Measurements from ENCODE around the gene MTSS2.
"Not testable (repeated sequence)": the region's sequence is repeated elsewhere in the genome, so short reads cannot be mapped to it uniquely, and the experiment has no call there.

MTSS2 gene

GRCh38 chr16:70679671-70680494, 6.0 kb downstream of the MTSS2 start:
- Mint-ChIP-seq H3K27me3 (ENCODE audit: low read depth) (peaks cover 8% of the 10 kb centered on the region), H3K4me1 (ENCODE audit: low read depth) (peaks cover 2% of the 10 kb centered on the region), H3K36me3 (ENCODE audit: low read depth) (no peaks in the 10 kb centered on the region), H3K27ac (no peak overlapping the region), H3K9me3 (no peaks in the 10 kb centered on the region), H3K4me3 (no peak overlapping the region)

DNA sequence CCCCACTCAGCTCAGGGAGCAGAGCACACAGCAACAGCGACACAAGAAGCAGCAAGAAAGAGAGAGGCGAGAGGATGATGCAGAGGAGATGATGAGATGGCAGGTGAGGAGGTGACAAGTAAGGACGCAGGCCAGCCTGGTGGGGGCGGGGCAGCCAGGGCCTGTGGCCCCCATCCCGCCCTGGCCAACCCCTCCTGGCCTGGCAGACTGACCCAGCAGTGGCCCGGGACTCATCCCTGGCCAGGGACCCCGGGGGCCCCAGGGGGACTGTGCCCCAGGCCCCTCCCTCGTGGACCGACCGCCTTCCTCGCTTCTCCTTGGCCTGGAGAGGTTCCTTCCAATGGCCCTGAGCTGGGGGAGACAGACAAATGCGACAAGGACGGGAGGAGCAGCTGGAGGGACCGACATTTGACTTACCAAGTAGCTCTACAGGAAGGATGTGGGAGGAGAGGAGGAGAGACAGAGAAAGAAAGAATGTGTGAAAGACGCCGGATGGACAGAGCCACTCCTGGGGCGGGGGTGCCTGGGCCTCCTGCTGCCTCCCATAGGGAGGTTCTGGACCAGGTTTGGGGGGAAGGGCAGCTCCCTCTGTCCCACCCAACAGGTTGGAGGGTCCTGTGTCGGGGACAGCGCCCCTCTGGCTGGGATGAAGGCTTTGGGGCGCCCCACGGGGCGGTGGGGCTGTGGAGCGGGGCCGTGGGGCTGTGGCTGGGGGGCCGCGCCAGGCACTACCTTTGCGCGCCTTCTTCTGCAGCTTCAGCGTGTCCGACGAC, 6.8 kb downstream of the MTSS2 start:
- Mint-ChIP-seq H3K27me3 (ENCODE audit: low read depth) (peaks cover 5% of the 10 kb centered on the region), H3K4me3 (peak overlapping the region; percentile 21), H3K9me3 (no peaks in the 10 kb centered on the region), H3K36me3 (ENCODE audit: low read depth) (no peaks in the 10 kb centered on the region), H3K27ac (peak overlapping the region; percentile 36), H3K4me1 (ENCODE audit: low read depth) (peaks cover 2% of the 10 kb centered on the region)

- no peaks in the 10 kb centered on the region for H3K9me3 Mint-ChIP-seq
- no peaks in the 10 kb centered on the region for H3K36me3 Mint-ChIP-seq (ENCODE audit: low read depth)
- peaks cover 2% of the 10 kb centered on the region for H3K4me1 Mint-ChIP-seq (ENCODE audit: low read depth)
- peak overlapping the region; percentile 36 for H3K27ac Mint-ChIP-seq
- H3K4me3 Mint-ChIP-seq = peak overlapping the region; percentile 21
- H3K27me3 Mint-ChIP-seq (ENCODE audit: low read depth) = no peaks in the 10 kb centered on the region
Measured at GRCh38 chr16:70678121-70678897, 7.5 kb downstream of the MTSS2 start.

DNA sequence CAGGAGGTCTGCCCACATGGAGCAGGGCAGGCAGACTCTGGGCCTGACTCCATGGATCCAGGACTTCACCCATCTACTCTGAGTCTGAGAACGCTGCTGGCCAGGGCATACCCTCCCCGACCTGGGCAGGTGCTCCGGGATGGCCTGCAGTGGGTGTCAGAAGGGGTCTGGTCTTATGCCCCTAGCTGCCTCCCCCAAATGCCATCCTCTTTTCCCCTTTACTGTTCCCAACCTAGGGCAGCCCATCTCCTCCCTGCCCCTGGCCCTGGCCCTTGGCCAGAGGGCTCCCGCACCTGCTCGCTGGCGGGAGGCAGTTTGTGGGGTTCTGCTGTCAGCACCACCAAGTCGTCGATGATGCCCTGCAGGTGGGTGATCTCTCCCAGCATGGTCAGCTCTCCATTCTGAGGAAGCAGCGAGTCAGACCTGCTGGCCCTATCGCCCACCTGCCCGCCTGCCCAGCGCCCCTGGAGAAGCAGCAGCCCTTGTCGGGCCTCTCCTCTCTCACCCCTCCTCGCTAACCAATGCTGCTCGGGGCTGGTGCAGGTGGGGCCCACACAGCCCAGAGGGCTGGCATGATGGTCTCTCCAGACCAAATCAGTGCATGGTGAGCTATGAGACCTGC, 8.2 kb downstream of the MTSS2 start:
- no peak overlapping the region for H3K4me3 Mint-ChIP-seq
- H3K27me3 Mint-ChIP-seq (ENCODE audit: low read depth) = peaks cover 5% of the 10 kb centered on the region
- H3K9me3 Mint-ChIP-seq = no peaks in the 10 kb centered on the region
- no peak overlapping the region for H3K27ac Mint-ChIP-seq
- peaks cover 2% of the 10 kb centered on the region for H3K4me1 Mint-ChIP-seq (ENCODE audit: low read depth)
- no peaks in the 10 kb centered on the region for H3K36me3 Mint-ChIP-seq (ENCODE audit: low read depth)

GRCh38 chr16:70676675-70677498, 9.0 kb downstream of the MTSS2 start:
- no peaks in the 10 kb centered on the region for H3K36me3 Mint-ChIP-seq (ENCODE audit: low read depth)
- H3K27ac Mint-ChIP-seq = no peak overlapping the region
- H3K4me3 Mint-ChIP-seq = no peak overlapping the region
- H3K27me3 Mint-ChIP-seq (ENCODE audit: low read depth) = peaks cover 6% of the 10 kb centered on the region
- peaks cover 2% of the 10 kb centered on the region for H3K4me1 Mint-ChIP-seq (ENCODE audit: low read depth)
- no peaks in the 10 kb centered on the region for H3K9me3 Mint-ChIP-seq

- H3K36me3 Mint-ChIP-seq (ENCODE audit: low read depth) = no peaks in the 10 kb centered on the region
- H3K9me3 Mint-ChIP-seq = no peaks in the 10 kb centered on the region
- peaks cover 2% of the 10 kb centered on the region for H3K4me1 Mint-ChIP-seq (ENCODE audit: low read depth)
- H3K27ac Mint-ChIP-seq = no peak overlapping the region
- H3K27me3 Mint-ChIP-seq (ENCODE audit: low read depth) = peaks cover 6% of the 10 kb centered on the region
- no peak overlapping the region for H3K4me3 Mint-ChIP-seq
Measured at GRCh38 chr16:70675851-70676513, 9.9 kb downstream of the MTSS2 start.

DNA sequence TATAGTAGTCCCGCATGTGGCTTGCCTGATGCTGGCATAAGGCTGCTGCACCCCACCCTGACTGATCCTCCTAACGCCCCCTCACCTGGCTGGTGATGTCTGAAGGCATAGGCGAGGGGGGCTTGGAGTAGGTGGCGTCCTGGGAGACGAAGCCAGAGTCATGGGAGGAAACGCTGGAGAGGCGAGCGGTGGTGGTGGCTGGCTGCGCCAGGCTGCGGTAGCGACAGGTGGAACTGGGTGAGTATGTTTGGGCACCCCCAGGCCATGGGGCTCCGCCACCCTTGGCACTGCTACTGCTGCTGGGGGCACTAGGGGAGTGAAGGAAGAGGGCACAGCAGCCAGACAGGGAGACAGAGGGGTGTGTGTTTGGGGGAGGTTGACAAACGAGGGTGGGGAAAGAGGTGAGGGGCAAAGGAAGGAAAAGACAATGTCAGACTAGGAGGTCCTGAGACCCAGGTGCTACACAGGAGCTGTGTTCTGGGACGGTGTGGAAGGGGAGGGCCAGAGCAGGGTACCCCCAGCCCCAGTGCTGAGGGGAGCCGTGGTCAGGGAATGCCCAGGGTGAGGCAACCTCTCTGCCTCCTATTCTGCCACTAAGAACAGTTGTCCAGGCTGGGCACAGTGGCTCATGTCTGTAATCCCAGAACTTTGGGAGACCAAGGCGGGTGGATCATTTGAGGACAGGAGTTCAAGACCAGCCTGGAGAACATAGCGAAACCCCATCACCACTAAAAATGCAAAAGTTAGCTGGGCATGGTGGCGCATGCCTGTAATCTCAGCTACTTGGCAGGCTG, 11.4 kb downstream of the MTSS2 start:
- Mint-ChIP-seq H3K4me1 (ENCODE audit: low read depth) (peaks cover 2% of the 10 kb centered on the region), H3K4me3 (no peak overlapping the region), H3K9me3 (no peaks in the 10 kb centered on the region), H3K36me3 (ENCODE audit: low read depth) (no peaks in the 10 kb centered on the region), H3K27me3 (ENCODE audit: low read depth) (peaks cover 6% of the 10 kb centered on the region), H3K27ac (no peak overlapping the region)

- not testable (repeated sequence) for H3K4me1 Mint-ChIP-seq (ENCODE audit: low read depth); H3K4me3 Mint-ChIP-seq; H3K27me3 Mint-ChIP-seq (ENCODE audit: low read depth); H3K9me3 Mint-ChIP-seq; H3K36me3 Mint-ChIP-seq (ENCODE audit: low read depth); H3K27ac Mint-ChIP-seq
Measured at GRCh38 chr16:70670938-70671337, 14.9 kb downstream of the MTSS2 start.

DNA sequence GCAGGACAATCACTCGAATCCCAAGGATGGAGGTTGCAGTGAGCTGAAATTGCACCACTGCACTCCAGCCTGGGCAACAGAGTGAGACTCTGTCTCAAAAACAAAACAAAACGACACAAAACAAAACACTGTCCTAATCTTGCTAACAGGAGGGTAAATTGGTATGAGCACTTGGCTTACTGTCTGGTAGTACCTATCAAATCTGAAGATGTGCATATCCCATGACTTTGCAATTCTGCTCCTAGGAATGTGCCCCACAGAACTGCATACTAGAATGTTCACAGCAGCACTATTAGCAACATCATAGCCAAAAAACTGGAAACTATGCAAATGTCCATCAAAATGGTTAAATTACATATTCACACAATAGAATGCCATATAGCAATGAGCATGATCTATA, 15.7 kb downstream of the MTSS2 start:
- Mint-ChIP-seq H3K4me1 (ENCODE audit: low read depth) (no peaks in the 10 kb centered on the region), H3K27ac (no peak overlapping the region), H3K27me3 (ENCODE audit: low read depth) (peaks cover 10% of the 10 kb centered on the region), H3K4me3 (no peak overlapping the region), H3K9me3 (no peaks in the 10 kb centered on the region), H3K36me3 (ENCODE audit: low read depth) (no peaks in the 10 kb centered on the region)

GRCh38 chr16:70665806-70666735, 19.8 kb downstream of the MTSS2 start:
- Mint-ChIP-seq H3K27me3 (ENCODE audit: low read depth) (peaks cover 3% of the 10 kb centered on the region), H3K36me3 (ENCODE audit: low read depth) (no peaks in the 10 kb centered on the region), H3K9me3 (no peaks in the 10 kb centered on the region), H3K4me3 (no peak overlapping the region), H3K27ac (no peak overlapping the region), H3K4me1 (ENCODE audit: low read depth) (no peaks in the 10 kb centered on the region)

GRCh38 chr16:70665113-70665694, 20.6 kb downstream of the MTSS2 start:
- Mint-ChIP-seq H3K27me3 (ENCODE audit: low read depth) (peaks cover 3% of the 10 kb centered on the region), H3K36me3 (ENCODE audit: low read depth) (no peaks in the 10 kb centered on the region), H3K27ac (no peak overlapping the region), H3K4me1 (ENCODE audit: low read depth) (peaks cover 2% of the 10 kb centered on the region), H3K4me3 (no peak overlapping the region), H3K9me3 (no peaks in the 10 kb centered on the region)

Data from T-helper 1 cell treated with Interleukin-12 subunit alpha and Interleukin-12 subunit beta and Interleukin-4 antibody, amounts not matched to agents 30 μg/mL and 1 μg/mL, for 36 hours (primary cell).